CD4-positive, alpha-beta T cell treated with Interleukin-15 for 4 hours (primary cell): ENCODE measurements around the gene SDCCAG8.

ENCODE experiments used
- DNase-seq: peaks from one replicate; pipeline ENCODE4 v3.0.0-alpha.2; 2020; ENCODE audit warnings: low spot score

The SDCCAG8 gene

DNA sequence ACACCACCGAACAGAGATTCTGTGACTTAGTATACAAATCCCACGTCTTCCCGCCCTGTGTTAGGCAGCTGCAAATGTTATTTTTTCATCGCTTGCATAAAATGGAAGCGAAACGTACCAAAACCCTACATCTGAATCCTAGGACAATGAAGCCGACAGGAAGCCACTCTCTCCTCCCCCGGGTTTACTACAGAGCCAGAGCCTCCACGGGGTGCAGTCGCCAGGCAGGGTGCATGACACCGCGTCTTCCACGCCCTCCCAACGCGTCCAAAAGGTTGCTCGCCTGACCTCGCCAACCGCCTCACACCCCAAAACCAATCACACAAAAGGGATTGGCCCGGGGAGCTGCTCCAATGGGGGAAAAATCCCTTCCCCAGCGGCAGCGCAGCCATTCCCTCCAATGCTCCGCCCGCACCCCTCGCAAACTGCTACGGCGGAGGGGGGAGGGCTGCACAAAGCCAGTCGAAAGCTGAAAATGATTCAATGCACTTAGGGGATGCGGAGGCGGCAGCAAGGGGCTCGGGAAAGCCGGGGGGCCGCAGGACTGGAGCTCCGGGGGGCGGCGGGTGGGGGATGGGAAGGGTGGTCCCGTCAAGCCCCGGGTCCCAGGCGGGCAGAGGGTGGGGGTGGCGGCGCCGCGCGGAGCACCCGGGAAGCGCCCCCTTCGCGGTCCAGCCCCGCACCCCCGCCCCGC is 1.5 kb upstream of the SDCCAG8 start:
- DNase-seq = peak; percentile 39

GRCh38 chr1:243254927-243255790 is 682 bp upstream of the SDCCAG8 start, which contains the start of gene CEP170:
Gene CEP170 (minus strand): TSS chr1:243255281. CDS start chr1:243225280, 30,001 bp downstream.
- peak; percentile 86 for DNase-seq

GRCh38 chr1:243256590-243256989 is 749 bp downstream of the SDCCAG8 start:
- no peak for DNase-seq

- DNase-seq = no peak
Observed at GRCh38 chr1:243257189-243257588, 1.3 kb downstream of the SDCCAG8 start.

DNA sequence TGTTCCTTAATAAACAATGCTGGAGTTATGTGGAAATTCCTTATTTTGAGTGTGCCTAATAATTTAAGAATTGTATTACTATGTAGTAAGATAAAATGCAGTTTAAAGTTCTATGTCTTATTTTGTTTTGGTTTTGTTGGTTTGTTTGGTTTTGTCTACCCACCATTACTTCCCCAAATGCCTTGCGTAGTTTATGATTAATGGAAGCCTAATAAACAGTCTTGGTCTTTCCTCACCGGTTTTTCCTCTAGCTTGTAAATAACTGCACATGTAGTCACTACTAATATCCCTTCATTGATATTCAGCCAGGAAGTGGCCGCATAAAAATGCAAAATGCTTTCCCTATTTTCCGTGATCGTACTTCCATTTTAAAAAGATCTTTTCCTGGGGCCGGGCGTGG is 2.9 kb downstream of the SDCCAG8 start:
- DNase-seq = no peak

- no peak for DNase-seq
Observed at GRCh38 chr1:243260221-243260880, 4.5 kb downstream of the SDCCAG8 start.

DNA sequence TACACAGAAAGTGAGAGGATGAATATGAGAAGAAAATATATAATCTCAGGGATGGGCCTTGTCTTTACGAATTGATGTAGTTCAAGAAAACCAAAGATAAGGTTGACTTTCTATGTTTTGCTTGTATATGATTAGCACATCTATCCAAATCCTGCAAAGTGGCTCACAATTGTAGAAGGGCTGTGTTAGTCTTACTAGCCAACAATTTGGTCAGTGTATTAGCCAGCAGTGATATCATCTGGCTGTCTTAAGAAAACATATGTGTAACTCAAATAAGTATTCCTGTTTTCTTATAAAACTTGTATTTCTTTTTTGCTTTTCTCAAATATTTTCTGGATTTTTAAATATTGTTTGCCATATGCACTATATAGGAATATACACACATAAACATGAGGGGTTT is 5.5 kb downstream of the SDCCAG8 start:
- DNase-seq = no peak

DNA sequence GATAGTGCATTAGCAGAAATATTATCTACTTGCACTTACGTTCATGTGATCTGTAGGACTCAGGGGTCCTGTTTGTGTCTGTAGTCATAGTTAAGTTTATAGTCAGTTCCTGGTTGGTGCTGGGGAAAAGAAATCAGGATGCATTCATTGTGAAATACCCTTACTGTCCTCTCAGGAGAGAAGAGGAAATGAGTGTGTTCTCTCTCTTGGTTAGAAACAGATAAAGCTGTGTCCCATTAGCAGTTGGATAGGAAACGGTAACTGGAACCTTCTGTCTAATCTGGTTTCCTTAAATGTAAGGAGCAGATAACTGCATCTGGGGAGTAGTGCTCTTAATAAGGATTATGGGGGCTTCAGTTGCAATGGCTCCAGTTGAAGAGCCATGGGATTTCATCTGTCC is 8.9 kb downstream of the SDCCAG8 start:
- no peak for DNase-seq

DNA sequence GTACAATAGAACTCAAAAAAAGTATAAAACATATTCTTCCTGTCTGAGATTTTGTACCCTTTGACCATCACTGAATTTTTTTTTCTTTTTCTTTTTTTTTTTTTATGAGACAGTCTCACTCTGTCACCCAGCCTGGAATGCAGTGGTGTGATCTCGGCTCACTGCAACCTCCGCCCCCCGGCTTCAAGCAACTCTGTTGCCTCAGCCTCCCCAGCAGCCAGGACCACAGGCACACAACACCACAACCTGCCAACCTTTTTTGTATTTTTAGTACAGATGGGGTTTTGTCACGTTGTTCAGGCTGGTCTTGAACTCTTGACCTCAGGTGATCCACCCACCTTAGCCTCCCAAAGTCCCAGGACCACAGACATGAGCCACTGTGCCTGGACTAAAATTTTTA is 10.4 kb downstream of the SDCCAG8 start:
- no peak for DNase-seq

- DNase-seq = no peak
Observed at GRCh38 chr1:243267471-243267880, 11.6 kb downstream of the SDCCAG8 start.

DNA sequence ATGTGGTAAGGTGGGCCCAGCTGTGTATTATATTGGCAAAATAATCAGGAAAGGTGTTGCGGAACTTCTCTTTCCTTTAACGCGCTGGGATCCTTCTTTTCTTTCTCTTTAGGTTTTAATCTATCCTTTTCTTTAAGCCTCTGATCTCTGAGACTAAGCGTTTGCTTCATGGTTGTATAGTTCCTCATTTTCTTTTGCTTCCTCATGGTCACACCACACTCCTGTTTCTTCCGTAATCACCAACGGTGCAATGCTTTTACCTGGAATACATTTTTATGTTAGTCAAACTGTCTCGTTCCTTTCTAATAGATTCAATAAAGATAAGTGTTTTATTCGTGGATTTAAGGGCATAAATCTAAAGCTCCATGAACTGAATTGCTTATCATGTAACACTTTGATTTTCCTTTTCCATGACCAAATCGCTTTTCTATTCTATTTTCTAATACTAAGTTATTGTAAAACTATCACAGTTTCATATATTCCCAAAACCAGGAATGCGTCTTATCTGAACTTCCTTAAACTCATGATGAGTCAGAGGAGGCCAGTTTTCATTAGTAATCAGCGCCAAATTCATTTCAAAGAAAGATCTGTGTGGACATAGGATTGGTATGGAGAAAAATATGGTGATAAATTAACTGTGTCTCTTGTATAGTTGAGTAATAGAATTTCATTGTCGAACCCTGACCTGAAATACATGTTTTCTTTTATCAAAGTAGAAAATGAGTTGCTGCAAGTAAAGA is 12.2 kb downstream of the SDCCAG8 start:
- DNase-seq = no peak

DNA sequence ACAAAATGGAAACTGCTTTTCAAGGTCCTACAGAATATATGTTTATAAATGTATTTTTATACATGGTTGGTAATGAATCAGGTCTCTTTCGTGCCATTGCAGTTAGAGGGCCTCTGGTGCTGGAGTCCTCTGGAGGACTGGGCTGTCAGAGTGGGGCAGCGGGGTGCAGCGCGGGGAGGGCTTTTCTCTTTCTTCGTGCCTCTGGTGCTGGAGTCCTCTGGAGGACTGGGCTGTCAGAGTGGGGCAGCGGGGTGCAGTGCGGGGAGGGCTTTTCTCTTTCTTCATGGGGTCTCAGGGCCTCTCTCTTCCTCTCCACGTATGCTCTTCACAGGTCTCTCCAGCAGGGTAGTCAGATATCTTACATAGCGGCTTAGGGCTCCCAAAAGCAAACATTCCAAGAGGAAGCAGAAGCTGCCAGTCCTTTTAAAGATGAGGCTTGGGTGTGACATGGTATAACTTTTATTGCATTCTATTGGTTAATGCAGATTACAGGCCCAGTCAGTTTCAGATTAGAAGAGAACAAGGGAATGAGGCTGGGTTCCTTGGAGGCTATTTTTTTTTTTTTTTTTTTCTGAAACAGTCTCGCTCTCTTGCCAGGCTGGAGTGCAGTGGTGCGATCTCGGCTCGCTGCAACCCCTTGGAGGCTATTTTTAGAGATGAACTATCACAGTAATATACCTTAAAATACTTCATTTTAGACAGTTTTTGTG is 13.1 kb downstream of the SDCCAG8 start:
- no peak for DNase-seq

- DNase-seq = no peak
Observed at GRCh38 chr1:243269461-243269801, 13.6 kb downstream of the SDCCAG8 start.

- DNase-seq = no peak
Observed at GRCh38 chr1:243270097-243270864, 14.4 kb downstream of the SDCCAG8 start.

DNA sequence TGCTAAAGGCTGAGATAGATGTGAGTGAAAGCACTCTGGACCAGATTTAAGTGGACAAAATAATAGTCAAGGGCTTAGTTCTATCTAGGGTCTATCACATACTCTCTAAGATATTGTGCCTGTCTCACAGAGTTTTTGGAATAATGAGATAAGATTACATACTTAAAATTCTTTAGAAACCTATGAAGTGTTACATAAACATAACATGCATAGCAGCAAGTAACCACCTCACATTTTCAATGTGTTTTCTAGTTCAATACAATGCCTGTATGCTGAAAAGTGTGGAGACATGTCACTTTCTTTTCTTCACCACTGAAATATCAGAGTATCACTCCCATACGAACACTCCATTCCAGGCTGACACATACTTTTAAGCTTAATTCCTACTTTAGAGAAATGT is 16.2 kb downstream of the SDCCAG8 start:
- DNase-seq = no peak

- DNase-seq = no peak
Observed at GRCh38 chr1:243272401-243272800, 16.6 kb downstream of the SDCCAG8 start.

GRCh38 chr1:243273506-243273905 is 17.7 kb downstream of the SDCCAG8 start:
- no peak for DNase-seq

DNA sequence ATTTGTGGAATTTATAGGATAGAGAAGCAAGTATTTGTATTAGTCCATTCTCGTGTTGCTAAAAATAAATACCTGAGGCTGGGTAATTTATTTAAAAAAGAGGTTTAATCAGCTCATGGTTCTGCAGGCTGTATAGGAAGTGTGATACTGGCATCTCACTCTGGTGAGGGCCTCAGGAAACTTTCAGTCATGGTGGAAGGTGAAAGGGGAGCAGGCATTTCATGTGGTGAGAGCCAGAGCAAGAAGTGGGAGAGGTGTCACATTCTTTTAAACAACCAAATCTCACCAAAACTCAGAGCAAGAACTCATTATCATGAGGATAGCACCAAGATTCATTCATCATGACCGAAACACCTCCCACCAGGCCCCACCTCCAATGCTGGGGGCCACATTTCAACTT is 18.1 kb downstream of the SDCCAG8 start:
- no peak for DNase-seq

DNA sequence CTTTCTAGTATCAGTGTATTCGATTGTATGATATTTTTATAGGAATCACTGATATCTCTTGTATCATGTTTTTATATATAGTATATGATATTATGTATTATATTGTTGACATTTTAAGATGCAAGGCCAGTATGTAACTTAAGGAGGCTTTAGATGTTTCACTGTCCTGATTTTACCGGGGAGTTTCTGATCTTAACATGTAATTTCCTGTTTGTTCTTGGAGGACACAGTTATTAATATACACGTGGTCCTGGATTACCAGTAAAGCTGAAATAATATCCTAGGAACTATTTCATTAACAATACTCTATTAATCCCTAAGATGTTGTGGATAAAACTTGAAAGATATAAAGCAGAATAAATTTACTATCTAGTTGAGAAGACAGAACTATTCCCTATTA is 19.5 kb downstream of the SDCCAG8 start:
- DNase-seq = no peak

GRCh38 chr1:243280571-243281129 is 24.8 kb downstream of the SDCCAG8 start:
- DNase-seq = no peak
